HG03196 (cell line): Measurements from ENCODE around the gene MAN2A2.

ENCODE experiments used
- ATAC-seq: cut with Tn5 transposase; IDR thresholded peaks from one replicate; pipeline ENCODE4 v1.9.1; 2021; ENCODE audit not compliant: unreplicated experiment

The MAN2A2 gene

DNA sequence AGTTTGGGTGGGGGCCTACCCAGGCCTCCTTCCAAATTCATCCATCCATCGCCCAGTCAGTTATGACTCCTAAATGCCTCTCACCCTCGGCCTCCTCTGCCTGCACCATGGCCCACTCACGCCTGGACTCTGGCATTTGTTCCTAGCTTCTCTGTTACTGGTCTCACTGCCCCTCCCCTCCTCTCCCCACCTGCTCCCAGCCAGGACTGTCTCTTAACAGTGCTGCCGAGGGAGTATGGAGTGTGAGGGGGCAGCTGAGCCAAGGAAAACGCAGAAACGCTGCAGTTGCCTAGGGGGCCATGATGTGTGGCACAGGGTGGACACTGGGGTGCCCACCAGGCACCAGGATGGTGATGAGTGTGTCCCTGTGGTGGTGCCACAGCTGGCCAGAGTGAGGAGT is 54.7 kb downstream of the MAN2A2 start:
- ATAC-seq, result no peak

DNA sequence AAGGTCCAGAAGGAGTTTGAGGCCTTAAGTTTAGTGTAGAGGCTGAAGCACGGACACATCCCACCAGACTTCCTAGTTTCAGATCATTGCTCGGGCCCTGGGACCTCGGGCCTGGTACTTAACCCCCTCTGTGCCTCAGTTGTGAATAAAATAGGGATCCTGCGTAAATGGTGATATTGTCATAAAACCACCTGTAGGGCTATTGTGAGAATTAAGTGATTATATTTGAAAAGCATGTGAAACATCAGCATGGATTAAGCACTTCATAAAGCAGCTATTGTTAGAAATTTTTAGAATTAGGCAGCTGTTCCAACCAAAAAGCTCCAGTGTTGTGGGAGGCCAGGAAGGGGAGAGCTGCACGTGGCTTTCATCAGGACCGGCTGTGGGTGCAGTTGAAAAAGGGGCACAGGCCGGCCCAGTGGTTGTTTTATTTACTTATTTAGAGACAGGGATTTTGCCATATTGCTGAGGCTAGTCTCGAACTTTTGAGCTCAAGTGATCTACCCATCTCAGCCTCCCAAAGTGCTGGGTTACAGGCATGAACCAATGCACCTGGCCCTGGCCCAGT is 56.0 kb downstream of the MAN2A2 start:
- ATAC-seq, result no peak

DNA sequence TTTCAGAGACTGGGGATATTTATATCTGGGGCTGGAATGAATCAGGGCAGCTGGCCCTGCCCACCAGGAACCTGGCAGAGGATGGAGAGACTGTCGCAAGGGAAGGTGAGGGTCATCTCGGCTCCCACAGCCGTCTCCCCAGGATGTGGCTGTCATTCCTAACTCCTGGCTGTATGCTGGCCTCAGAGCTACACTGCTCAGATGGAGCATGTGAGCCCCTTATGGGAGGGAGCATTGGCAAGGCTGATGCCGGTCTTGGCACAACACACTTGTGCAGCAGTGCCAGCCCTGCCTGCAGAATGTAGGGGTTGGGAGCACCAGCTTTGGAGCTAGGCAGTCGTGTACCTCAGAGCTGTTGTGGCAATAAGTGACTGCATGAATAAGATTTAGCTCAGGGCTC is 56.8 kb downstream of the MAN2A2 start:
- no peak for ATAC-seq

DNA sequence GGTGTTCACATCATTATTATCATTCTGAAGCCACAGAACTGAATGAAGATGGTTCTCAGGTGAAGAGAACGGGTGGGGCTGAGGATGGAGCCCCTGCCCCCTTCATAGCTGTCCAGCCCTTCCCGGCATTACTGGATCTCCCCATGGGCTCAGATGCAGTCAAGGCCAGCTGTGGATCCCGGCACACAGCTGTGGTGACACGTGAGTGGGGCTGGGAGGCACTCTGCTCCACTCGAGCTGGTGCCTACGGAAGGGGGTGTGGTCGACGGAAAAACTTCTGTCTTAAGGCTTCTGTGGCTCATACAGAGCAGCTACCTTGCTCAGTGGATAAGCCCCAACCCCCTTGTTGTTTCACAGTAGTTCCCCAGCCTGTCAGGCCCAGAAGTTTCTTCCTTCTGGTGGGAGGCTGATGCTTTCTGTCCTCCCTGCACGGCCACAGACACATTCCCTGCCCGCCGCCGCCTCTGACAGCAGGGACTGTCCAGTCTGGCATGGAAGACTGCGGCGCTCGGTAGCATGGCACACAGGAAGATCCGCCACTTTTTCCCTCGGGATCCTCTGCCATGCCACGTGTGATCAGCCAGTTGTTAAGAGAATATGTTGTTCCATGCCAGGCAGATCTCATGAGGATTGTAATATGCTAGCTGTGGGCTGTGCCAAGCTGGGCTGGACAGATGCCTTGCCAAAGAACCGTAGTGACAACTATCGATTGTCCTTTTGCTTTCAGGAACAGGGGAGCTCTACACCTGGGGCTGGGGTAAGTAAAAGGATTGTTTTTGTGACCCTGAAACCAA is 57.4 kb downstream of the MAN2A2 start:
- no peak for ATAC-seq

DNA sequence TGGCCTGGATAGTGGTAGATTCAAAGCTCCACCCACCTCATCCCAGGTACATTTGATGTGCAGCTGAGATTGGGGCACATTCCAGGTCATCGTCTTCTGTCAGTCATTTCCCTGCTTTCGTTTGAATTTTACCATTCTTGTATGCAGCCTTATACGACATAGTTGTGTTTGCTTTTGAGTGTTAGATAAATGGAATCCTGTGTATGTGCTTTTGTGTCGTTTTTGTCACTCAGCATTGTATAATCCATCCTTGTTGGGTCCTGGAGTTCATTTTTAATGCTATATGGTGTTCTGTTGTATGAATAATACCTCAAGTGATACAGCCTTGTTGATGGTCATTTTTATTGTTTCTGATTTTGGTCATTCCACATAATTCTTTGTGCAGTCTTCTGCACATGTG is 58.9 kb downstream of the MAN2A2 start:
- ATAC-seq, result no peak

DNA sequence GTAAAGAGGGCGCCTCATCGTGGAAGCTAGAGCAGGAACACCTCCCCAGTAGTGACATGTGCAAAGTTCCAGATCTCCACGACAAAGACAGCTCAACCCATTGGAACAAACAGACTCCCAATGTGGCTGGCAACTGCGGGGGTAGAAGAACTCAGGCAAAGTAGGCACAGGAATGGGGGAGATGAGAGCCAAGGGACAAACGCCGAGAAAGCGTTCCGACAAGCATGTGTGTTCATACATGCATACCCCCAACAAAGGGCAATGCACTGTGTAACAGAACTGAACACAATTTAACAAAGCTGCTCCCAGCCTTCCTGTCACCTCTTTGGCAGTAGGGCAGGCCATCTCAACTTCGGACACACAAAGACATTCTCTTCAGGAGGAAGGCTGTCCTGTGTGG is 63.2 kb downstream of the MAN2A2 start:
- ATAC-seq, result no peak

DNA sequence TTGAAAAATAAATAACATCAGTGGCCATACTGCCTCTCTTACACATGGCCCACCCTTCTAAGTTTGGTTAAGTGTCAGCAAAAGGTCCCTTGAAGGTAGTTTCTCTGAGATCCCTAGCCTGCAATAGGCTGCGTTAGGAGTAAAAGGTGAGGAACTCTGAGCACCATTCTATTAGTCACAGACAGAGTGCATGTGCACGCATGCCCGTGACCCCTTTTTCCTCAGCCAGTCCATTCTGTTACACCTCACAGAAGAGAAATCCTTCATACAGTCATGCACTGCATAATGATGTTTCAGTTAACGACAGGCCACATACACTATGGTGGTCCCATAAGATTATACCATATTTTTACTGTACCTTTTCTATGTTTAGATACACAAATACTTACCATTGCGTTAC is 64.1 kb downstream of the MAN2A2 start:
- ATAC-seq, result no peak

DNA sequence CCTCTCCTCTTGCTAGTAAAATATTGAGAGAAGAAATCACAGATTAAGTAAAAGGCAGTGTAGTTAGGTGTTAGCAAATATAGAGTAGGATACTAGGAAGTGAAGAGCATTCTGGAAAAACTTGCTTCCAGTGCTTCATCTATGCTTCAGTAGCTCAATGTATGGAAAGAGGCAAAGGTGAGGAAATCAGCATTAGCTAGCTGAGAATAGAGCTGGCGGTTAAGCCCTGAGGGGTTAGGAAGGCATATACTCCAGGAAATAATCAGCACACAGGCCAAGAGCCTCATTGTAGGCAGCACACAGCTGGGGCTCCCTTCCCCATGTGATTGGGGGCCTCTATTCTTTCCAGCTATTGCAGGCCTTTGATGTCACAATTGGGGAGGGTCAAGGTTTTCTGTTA is 65.3 kb downstream of the MAN2A2 start:
- no peak for ATAC-seq

DNA sequence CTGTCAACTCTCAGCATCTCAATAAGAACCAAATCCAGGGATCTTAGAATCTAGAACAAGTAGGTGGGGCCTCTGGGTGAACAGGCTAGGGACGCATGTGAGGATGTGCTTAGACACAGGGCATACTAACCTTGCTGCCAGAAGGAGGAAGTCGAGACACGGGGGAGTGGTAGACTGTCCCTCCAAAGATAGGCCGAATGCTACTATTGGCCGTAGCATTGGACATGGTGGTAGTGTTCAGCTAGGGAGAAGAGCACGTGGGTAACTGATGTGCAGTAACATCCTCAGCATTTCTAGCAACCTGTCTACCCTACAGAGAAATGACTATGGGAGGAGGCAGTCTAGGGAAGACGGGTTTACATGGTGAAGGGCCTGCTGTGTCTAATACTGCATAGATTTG is 67.2 kb downstream of the MAN2A2 start:
- no peak for ATAC-seq

DNA sequence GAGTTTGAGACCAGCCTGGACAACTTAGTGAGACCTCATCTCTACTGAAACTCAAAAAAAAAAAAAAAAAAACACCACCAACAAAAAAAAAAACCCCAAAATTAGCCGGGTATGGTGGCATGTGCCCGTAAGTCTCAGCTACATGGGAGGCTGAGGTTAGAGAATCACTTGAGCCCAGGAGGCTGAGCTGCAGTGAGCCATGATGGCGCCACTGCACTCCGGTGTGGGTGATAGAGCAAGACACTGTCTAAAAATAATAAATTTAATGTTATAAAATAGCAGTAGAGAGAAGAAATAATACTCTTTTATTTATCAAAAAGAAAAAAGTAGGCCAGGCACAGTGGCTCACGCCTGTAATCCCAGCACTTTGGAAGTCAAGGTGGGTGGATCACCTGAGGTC is 69.0 kb downstream of the MAN2A2 start:
- no peak for ATAC-seq
